Cardiac muscle cell (in vitro differentiated cells and primary cell): Measurements from ENCODE around the gene RIMBP2. TPM values are rescaled to one million over a fixed set of nuclear protein-coding genes. Genes with fewer than 3 reads are reported as not detected.

Source experiments
- DNase-seq, 2 donors: peaks; one replicate each; pipeline versions ENCODE4 v3.0.0 to v3.0.0-alpha.2; 2010 to 2017; ENCODE audit warnings: low read depth in 1 of 2, low spot score in 1 of 2
- H3K27ac ChIP-seq: fragments of 200-600 bp; sonication (generic); 2 replicates; pipeline ENCODE4 v1.5.1; 2016
- H3K27me3 ChIP-seq: fragments of 200-600 bp; sonication (generic); 2 replicates; pipeline ENCODE4 v1.6.0; 2016; ENCODE audit warnings: control low read depth
- H3K36me3 ChIP-seq: fragments of 200-600 bp; sonication (generic); 2 replicates; pipeline ENCODE4 v1.5.1; 2016; ENCODE audit warnings: control low read depth
- H3K4me1 ChIP-seq: fragments of 200-600 bp; sonication (generic); 2 replicates; pipeline ENCODE4 v1.8.1; 2017; ENCODE audit warnings: low read depth, mild to moderate bottlenecking, mixed run types
- H3K4me3 ChIP-seq: fragments of 200-600 bp; sonication (generic); 2 replicates; pipeline ENCODE4 v1.5.1; 2016; ENCODE audit warnings: mild to moderate bottlenecking
- H3K9me3 ChIP-seq: fragments of 200-600 bp; sonication (generic); 2 replicates; pipeline ENCODE4 v1.5.1; 2017; ENCODE audit warnings: low read depth, mild to moderate bottlenecking, control low read depth
- CTCF ChIP-seq: IDR thresholded peaks from 2 replicates; pipeline ENCODE4 v1.5.1; 2012; ENCODE audit warnings: low read depth, mild to moderate bottlenecking, low read length
- polyA plus RNA-seq: library from polyadenylated mRNA; unstranded; fragments of >200 nt; fragmentation: Nextera tagmentation; extraction: Ambion mirVana; gene quantifications from 2 replicates; pipeline ENCODE4 v1.2.1, GENCODE V29; 2016
- total RNA-seq: library from RNA; depleted of rRNA; stranded (reverse); fragments of >200 nt; gene quantifications from 2 replicates; pipeline ENCODE4 v1.2.3, GENCODE V29; 2016

The RIMBP2 gene
- total and polyA plus RNA-seq, 2 experiments from 2014 or later: 2.6 to 10.5 TPM

GRCh38 chr12:130372936-130373335 is 343.2 kb downstream of the RIMBP2 start:
- Histone ChIP-seq H3K4me1 (no peaks in the 10 kb centered on the region), H3K4me3 (no peak overlapping the region), H3K36me3 (no peaks in the 10 kb centered on the region), H3K9me3 (no peaks in the 10 kb centered on the region), H3K27me3 (peaks cover 7% of the 10 kb centered on the region), H3K27ac (no peak overlapping the region)
- DNase-seq: no peak
- no peak for TF ChIP-seq CTCF

- no peak for TF ChIP-seq CTCF
- Histone ChIP-seq H3K27me3 (peaks cover 6% of the 10 kb centered on the region), H3K9me3 (no peaks in the 10 kb centered on the region), H3K4me3 (no peak overlapping the region), H3K27ac (no peak overlapping the region), H3K36me3 (no peaks in the 10 kb centered on the region), H3K4me1 (no peaks in the 10 kb centered on the region)
- no peak for DNase-seq
These were observed 344.8 kb downstream of the RIMBP2 start for GRCh38 chr12:130371296-130371695.

GRCh38 chr12:130369816-130370215 is 346.3 kb downstream of the RIMBP2 start:
- Histone ChIP-seq H3K27me3 (peaks cover 6% of the 10 kb centered on the region), H3K4me1 (peaks cover 4% of the 10 kb centered on the region), H3K9me3 (no peaks in the 10 kb centered on the region), H3K4me3 (no peak overlapping the region), H3K27ac (no peak overlapping the region), H3K36me3 (no peaks in the 10 kb centered on the region)
- DNase-seq: no peak
- TF ChIP-seq CTCF: no peak

- no peak for DNase-seq
- no peak overlapping the region for H3K4me3 ChIP-seq
- H3K27ac ChIP-seq: no peak overlapping the region
- H3K36me3 ChIP-seq: no peaks in the 10 kb centered on the region
- H3K4me1 ChIP-seq: peaks cover 4% of the 10 kb centered on the region
- TF ChIP-seq CTCF: no peak
- H3K27me3 ChIP-seq: no peaks in the 10 kb centered on the region
- H3K9me3 ChIP-seq: no peaks in the 10 kb centered on the region
These were observed 348.6 kb downstream of the RIMBP2 start for GRCh38 chr12:130367523-130367922.

GRCh38 chr12:130367003-130367402 is 349.1 kb downstream of the RIMBP2 start:
- no peak overlapping the region for H3K4me3 ChIP-seq
- no peak for DNase-seq
- TF ChIP-seq CTCF: no peak
- H3K27ac ChIP-seq: no peak overlapping the region
- H3K36me3 ChIP-seq: no peaks in the 10 kb centered on the region
- H3K9me3 ChIP-seq: no peaks in the 10 kb centered on the region
- H3K27me3 ChIP-seq: no peaks in the 10 kb centered on the region
- H3K4me1 ChIP-seq: peaks cover 4% of the 10 kb centered on the region

GRCh38 chr12:130366159-130366558 is 349.9 kb downstream of the RIMBP2 start:
- Histone ChIP-seq H3K4me3 (no peak overlapping the region), H3K4me1 (peaks cover 4% of the 10 kb centered on the region), H3K27ac (no peak overlapping the region), H3K36me3 (no peaks in the 10 kb centered on the region), H3K9me3 (no peaks in the 10 kb centered on the region), H3K27me3 (no peaks in the 10 kb centered on the region)
- no peak for TF ChIP-seq CTCF
- peak in 1 of 2 donors; percentile 42 for DNase-seq
